Hepatocyte (in vitro differentiated cells): Measurements from ENCODE around the gene TRIM8. TPM values are rescaled to one million over a fixed set of nuclear protein-coding genes. Genes with fewer than 3 reads are reported as not detected.

ENCODE experiments used
- DNase-seq: peaks from one replicate; pipeline ENCODE4 v3.0.0-alpha.2; 2016; ENCODE audit warnings: low spot score
- H2AFZ ChIP-seq: fragments of 200-600 bp; sonication (generic); 2 replicates; pipeline ENCODE4 v1.6.0; 2016; ENCODE audit warnings: antibody characterized with exemption, mild to moderate bottlenecking
- H3K27ac ChIP-seq: fragments of 200-600 bp; sonication (generic); 2 replicates; pipeline ENCODE4 v1.5.1; 2016; ENCODE audit warnings: mild to moderate bottlenecking
- H3K27me3 ChIP-seq: fragments of 200-600 bp; sonication (generic); 2 replicates; pipeline ENCODE4 v1.6.1; 2016
- H3K36me3 ChIP-seq: fragments of 200-600 bp; sonication (generic); replicated peaks from 2 replicates; pipeline ENCODE4 v1.5.1; 2016; ENCODE audit warnings: low read depth; ENCODE audit not compliant: insufficient read depth
- H3K4me1 ChIP-seq: fragments of 200-600 bp; sonication (generic); 2 replicates; pipeline ENCODE4 v1.5.1; 2016; ENCODE audit warnings: mild to moderate bottlenecking, moderate library complexity; ENCODE audit not compliant: insufficient read depth
- H3K4me2 ChIP-seq: fragments of 200-600 bp; sonication (generic); 2 replicates; pipeline ENCODE4 v1.6.0; 2016
- H3K4me3 ChIP-seq: fragments of 200-600 bp; sonication (generic); 2 replicates; pipeline ENCODE4 v1.5.1; 2016; ENCODE audit warnings: mild to moderate bottlenecking
- H3K79me2 ChIP-seq: fragments of 200-600 bp; sonication (generic); 2 replicates; pipeline ENCODE4 v1.6.0; 2017; ENCODE audit warnings: mild to moderate bottlenecking
- H3K9me2 ChIP-seq: fragments of 200-600 bp; sonication (generic); replicated peaks from 2 replicates; pipeline ENCODE4 v1.6.0; 2017; ENCODE audit warnings: mild to moderate bottlenecking; ENCODE audit not compliant: insufficient read depth
- H3K9me3 ChIP-seq: fragments of 200-600 bp; sonication (generic); 2 replicates; pipeline ENCODE4 v1.5.1; 2016; ENCODE audit warnings: low read depth, mild to moderate bottlenecking
- H4K20me1 ChIP-seq: fragments of 200-600 bp; sonication (generic); 2 replicates; pipeline ENCODE4 v1.6.0; 2016; ENCODE audit warnings: mild to moderate bottlenecking; ENCODE audit not compliant: insufficient read depth, poor library complexity, severe bottlenecking
- EZH2 ChIP-seq: fragments of 200-600 bp; sonication (generic); IDR thresholded peaks from 2 replicates; pipeline ENCODE4 v1.6.1; 2016; ENCODE audit warnings: antibody characterized with exemption, mild to moderate bottlenecking, borderline replicate concordance
- EZH2phosphoT487 ChIP-seq: fragments of 200-600 bp; sonication (generic); IDR thresholded peaks from one replicate; pipeline ENCODE4 v1.6.1; 2018; ENCODE audit warnings: antibody characterized with exemption, mild to moderate bottlenecking, low read depth, moderate library complexity; ENCODE audit not compliant: unreplicated experiment, severe bottlenecking
- WGBS: methylation state at CpG from one replicate; pipeline ENCODE4 v1.1.6; 2016; ENCODE audit warnings: low lambda C conversion rate; ENCODE audit errors: missing lambda C conversion rate; 5-methylcytosine and 5-hydroxymethylcytosine counted together
- polyA plus RNA-seq: library from polyadenylated mRNA; unstranded; fragments of >200 nt; fragmentation: Nextera tagmentation; extraction: Ambion mirVana; gene quantifications from 2 replicates; pipeline ENCODE4 v1.2.1, GENCODE V29; 2016
- total RNA-seq: library from RNA; depleted of rRNA; stranded (reverse); fragments of >200 nt; gene quantifications from 2 replicates; pipeline ENCODE4 v1.2.3, GENCODE V29; 2014
- TF ChIP-seq, protein P1 (sequence below): fragments of 200-600 bp; sonication (generic); IDR thresholded peaks from 2 replicates; pipeline ENCODE4 v1.5.1; 2016; ENCODE audit warnings: antibody characterized with exemption, mild to moderate bottlenecking; ENCODE audit not compliant: poor library complexity

The TRIM8 gene
- total and polyA plus RNA-seq, 2 experiments from 2014 or later = 53.3 to 61.2 TPM

DNA sequence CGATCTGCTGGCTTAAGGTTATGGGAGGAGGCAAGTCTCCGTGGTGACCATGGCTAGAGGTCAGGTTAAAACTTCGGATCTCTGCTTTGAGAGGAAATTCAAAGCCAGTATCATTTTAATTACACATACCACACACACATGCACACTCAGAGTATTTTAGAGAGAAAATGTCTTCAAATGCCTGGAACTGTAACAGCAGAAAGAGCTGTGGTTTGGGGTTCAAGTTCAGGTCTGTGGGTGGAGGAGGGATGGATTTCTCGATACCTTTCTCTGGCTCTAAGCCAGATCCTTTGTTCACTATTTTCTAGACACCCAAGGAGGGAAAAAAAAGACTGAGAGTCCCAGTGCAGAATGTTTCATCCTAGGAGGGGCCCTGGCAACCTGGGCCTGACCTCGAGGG is 37.4 kb downstream of the TRIM8 start:
- Histone ChIP-seq H3K27ac (no peak overlapping the region), H3K79me2 (no peaks in the 10 kb centered on the region), H3K4me1 (peaks cover 29% of the 10 kb centered on the region), H3K36me3 (no peaks in the 10 kb centered on the region), H3K4me2 (no peak overlapping the region), H3K9me2 (no peaks in the 10 kb centered on the region), H3K9me3 (no peaks in the 10 kb centered on the region), H2AFZ (no peak overlapping the region), H3K4me3 (no peak overlapping the region), H4K20me1 (no peaks in the 10 kb centered on the region), H3K27me3 (no peaks in the 10 kb centered on the region)
- TF ChIP-seq, protein P1, sequence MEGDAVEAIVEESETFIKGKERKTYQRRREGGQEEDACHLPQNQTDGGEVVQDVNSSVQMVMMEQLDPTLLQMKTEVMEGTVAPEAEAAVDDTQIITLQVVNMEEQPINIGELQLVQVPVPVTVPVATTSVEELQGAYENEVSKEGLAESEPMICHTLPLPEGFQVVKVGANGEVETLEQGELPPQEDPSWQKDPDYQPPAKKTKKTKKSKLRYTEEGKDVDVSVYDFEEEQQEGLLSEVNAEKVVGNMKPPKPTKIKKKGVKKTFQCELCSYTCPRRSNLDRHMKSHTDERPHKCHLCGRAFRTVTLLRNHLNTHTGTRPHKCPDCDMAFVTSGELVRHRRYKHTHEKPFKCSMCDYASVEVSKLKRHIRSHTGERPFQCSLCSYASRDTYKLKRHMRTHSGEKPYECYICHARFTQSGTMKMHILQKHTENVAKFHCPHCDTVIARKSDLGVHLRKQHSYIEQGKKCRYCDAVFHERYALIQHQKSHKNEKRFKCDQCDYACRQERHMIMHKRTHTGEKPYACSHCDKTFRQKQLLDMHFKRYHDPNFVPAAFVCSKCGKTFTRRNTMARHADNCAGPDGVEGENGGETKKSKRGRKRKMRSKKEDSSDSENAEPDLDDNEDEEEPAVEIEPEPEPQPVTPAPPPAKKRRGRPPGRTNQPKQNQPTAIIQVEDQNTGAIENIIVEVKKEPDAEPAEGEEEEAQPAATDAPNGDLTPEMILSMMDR = no peak
- DNase-seq = no peak
- WGBS = 98% methylated on average over 5 of the region's 5 CpGs

DNA sequence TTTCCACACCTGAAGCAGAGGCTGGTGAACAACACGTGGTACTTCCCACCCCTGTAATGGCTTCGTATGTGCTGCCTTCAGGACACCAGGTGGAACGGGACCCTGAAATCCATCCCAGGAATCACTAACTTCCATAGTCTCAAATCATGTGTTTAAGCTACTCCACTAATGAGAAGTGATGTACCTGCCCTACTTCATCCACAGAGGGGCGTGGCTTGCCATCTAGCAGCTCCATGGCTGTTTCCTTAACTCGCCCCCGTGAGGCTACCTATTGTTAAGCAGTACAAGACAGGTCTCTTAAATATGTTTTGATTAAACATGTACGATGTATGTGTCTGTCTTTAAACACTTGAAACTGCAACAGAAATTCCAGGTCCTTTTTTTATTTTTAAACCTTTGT is 38.1 kb downstream of the TRIM8 start:
- Histone ChIP-seq H3K9me2 (no peaks in the 10 kb centered on the region), H3K9me3 (no peaks in the 10 kb centered on the region), H3K4me1 (peaks cover 22% of the 10 kb centered on the region), H3K27me3 (no peaks in the 10 kb centered on the region), H3K27ac (no peak overlapping the region), H3K79me2 (no peaks in the 10 kb centered on the region), H3K4me3 (no peak overlapping the region), H4K20me1 (no peaks in the 10 kb centered on the region), H3K4me2 (no peak overlapping the region), H2AFZ (no peak overlapping the region), H3K36me3 (no peaks in the 10 kb centered on the region)
- 91% methylated on average over 7 of the region's 7 CpGs for WGBS
- DNase-seq = no peak
- TF ChIP-seq, protein P1 = no peak
- TF ChIP-seq EZH2phosphoT487 (no peak), EZH2 (no peak)

DNA sequence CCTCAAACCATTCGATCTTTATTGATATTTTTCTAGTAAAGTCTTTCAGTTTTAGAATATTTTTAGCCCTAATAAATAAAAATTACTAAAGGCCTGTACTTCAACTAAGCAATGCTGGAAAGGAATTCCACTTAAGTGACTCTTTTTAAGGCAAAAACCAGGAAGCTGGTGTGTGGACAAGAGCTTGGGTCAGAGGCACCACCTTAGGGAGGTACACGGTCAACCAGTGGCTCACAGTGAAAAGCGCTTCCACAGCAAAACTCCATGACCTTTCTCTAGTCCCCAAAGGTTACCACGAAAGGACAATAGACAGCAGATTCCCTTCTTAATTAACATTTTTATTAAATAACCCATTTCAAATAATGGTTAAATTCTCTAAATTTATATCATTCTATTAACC is 38.7 kb downstream of the TRIM8 start:
- TF ChIP-seq EZH2 (no peak), EZH2phosphoT487 (no peak)
- TF ChIP-seq, protein P1 = no peak
- H3K4me2 ChIP-seq = no peak overlapping the region
- H3K36me3 ChIP-seq = no peaks in the 10 kb centered on the region
- no peaks in the 10 kb centered on the region for H3K9me3 ChIP-seq
- H3K4me1 ChIP-seq = peaks cover 16% of the 10 kb centered on the region
- DNase-seq = no peak
- no peak overlapping the region for H3K4me3 ChIP-seq
- H3K79me2 ChIP-seq = no peaks in the 10 kb centered on the region
- H3K9me2 ChIP-seq = no peaks in the 10 kb centered on the region
- 93% methylated on average over 4 of the region's 4 CpGs for WGBS
- no peak overlapping the region for H2AFZ ChIP-seq
- no peak overlapping the region for H3K27ac ChIP-seq
- no peaks in the 10 kb centered on the region for H4K20me1 ChIP-seq
- no peaks in the 10 kb centered on the region for H3K27me3 ChIP-seq

DNA sequence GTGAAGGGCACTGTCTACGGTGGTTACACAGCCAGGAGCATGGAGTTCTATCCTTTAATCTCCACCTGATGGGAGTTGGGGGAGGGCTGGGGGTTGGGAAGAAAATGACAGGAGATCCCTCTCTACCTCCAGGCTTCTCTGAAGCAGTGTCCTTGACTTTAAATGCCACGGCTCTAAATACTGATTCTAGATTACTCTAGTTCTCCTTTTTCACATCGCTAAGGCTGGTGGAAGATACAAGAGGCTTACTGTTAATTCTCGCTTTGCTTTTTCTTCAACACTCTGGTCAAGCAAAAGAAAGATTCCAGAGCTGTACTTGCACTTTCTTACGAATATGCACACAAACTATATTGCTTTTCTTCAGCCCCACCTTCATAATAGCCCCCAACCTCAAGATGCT is 39.5 kb downstream of the TRIM8 start:
- H3K4me1 ChIP-seq = peaks cover 9% of the 10 kb centered on the region
- H3K9me2 ChIP-seq = no peaks in the 10 kb centered on the region
- no peaks in the 10 kb centered on the region for H3K27me3 ChIP-seq
- H3K9me3 ChIP-seq = no peaks in the 10 kb centered on the region
- no peak overlapping the region for H3K4me2 ChIP-seq
- H3K27ac ChIP-seq = no peak overlapping the region
- no peak for DNase-seq
- H4K20me1 ChIP-seq = no peaks in the 10 kb centered on the region
- H3K79me2 ChIP-seq = no peaks in the 10 kb centered on the region
- no peak overlapping the region for H2AFZ ChIP-seq
- 88% methylated on average over 5 of the region's 5 CpGs for WGBS
- H3K36me3 ChIP-seq = no peaks in the 10 kb centered on the region
- TF ChIP-seq EZH2 (no peak), EZH2phosphoT487 (no peak)
- TF ChIP-seq, protein P1 = no peak
- no peak overlapping the region for H3K4me3 ChIP-seq
